ENCODE results near the gene SLC9A3.
"Not testable (repeated sequence)": the region's sequence is repeated elsewhere in the genome, so short reads cannot be mapped to it uniquely, and the experiment has no call there.

The SLC9A3 gene

GRCh38 chr5:489689-490080 lies 34.6 kb downstream of the SLC9A3 start:
- H3K9me3 Mint-ChIP-seq (ENCODE audit: low read depth): no peaks in the 10 kb centered on the region
- H3K4me3 Mint-ChIP-seq: no peak overlapping the region
- peaks cover 5% of the 10 kb centered on the region for H3K4me1 Mint-ChIP-seq (ENCODE audit: low read depth)
- no peaks in the 10 kb centered on the region for H3K36me3 Mint-ChIP-seq
- H3K27ac Mint-ChIP-seq: no peak overlapping the region
- no peaks in the 10 kb centered on the region for H3K27me3 Mint-ChIP-seq

GRCh38 chr5:488744-489688 lies 35.2 kb downstream of the SLC9A3 start:
- H3K36me3 Mint-ChIP-seq: no peaks in the 10 kb centered on the region
- no peak overlapping the region for H3K4me3 Mint-ChIP-seq
- H3K4me1 Mint-ChIP-seq (ENCODE audit: low read depth): peaks cover 5% of the 10 kb centered on the region
- H3K9me3 Mint-ChIP-seq (ENCODE audit: low read depth): no peaks in the 10 kb centered on the region
- no peak overlapping the region for H3K27ac Mint-ChIP-seq
- H3K27me3 Mint-ChIP-seq: no peaks in the 10 kb centered on the region

- Mint-ChIP-seq H3K4me3 (no peak overlapping the region), H3K9me3 (ENCODE audit: low read depth) (no peaks in the 10 kb centered on the region), H3K27me3 (no peaks in the 10 kb centered on the region), H3K4me1 (ENCODE audit: low read depth) (peaks cover 5% of the 10 kb centered on the region), H3K27ac (no peak overlapping the region), H3K36me3 (no peaks in the 10 kb centered on the region)
Observed at GRCh38 chr5:488241-488640, 36.0 kb downstream of the SLC9A3 start.

GRCh38 chr5:486597-486996 lies 37.7 kb downstream of the SLC9A3 start:
- H3K9me3 Mint-ChIP-seq (ENCODE audit: low read depth); H3K4me1 Mint-ChIP-seq (ENCODE audit: low read depth); H3K4me3 Mint-ChIP-seq; H3K27me3 Mint-ChIP-seq; H3K36me3 Mint-ChIP-seq; H3K27ac Mint-ChIP-seq: not testable (repeated sequence)

- no peaks in the 10 kb centered on the region for H3K27me3 Mint-ChIP-seq
- H3K27ac Mint-ChIP-seq: no peak overlapping the region
Observed at GRCh38 chr5:485946-486491, 38.2 kb downstream of the SLC9A3 start.

GRCh38 chr5:485113-485945 lies 38.9 kb downstream of the SLC9A3 start:
- Mint-ChIP-seq H3K27me3 (no peaks in the 10 kb centered on the region), H3K9me3 (ENCODE audit: low read depth) (no peaks in the 10 kb centered on the region), H3K36me3 (no peaks in the 10 kb centered on the region), H3K4me3 (no peak overlapping the region), H3K27ac (no peak overlapping the region), H3K4me1 (ENCODE audit: low read depth) (peaks cover 5% of the 10 kb centered on the region)

More at GRCh38 chr5:485946-486491, 38.2 kb downstream of the SLC9A3 start:
- H3K9me3 Mint-ChIP-seq (ENCODE audit: low read depth): no peaks in the 10 kb centered on the region
- peaks cover 5% of the 10 kb centered on the region for H3K4me1 Mint-ChIP-seq (ENCODE audit: low read depth)
- H3K4me3 Mint-ChIP-seq: no peak overlapping the region
- no peaks in the 10 kb centered on the region for H3K36me3 Mint-ChIP-seq

- Mint-ChIP-seq H3K27ac (no peak overlapping the region), H3K4me1 (ENCODE audit: low read depth) (peaks cover 5% of the 10 kb centered on the region), H3K9me3 (ENCODE audit: low read depth) (no peaks in the 10 kb centered on the region), H3K4me3 (no peak overlapping the region), H3K36me3 (no peaks in the 10 kb centered on the region), H3K27me3 (no peaks in the 10 kb centered on the region)
Observed at GRCh38 chr5:484556-484955, 39.7 kb downstream of the SLC9A3 start.

GRCh38 chr5:483434-484140 lies 40.7 kb downstream of the SLC9A3 start:
- H3K4me1 Mint-ChIP-seq (ENCODE audit: low read depth): peaks cover 5% of the 10 kb centered on the region
- H3K36me3 Mint-ChIP-seq: no peaks in the 10 kb centered on the region
- H3K27ac Mint-ChIP-seq: no peak overlapping the region
- H3K27me3 Mint-ChIP-seq: no peaks in the 10 kb centered on the region
- no peak overlapping the region for H3K4me3 Mint-ChIP-seq
- no peaks in the 10 kb centered on the region for H3K9me3 Mint-ChIP-seq (ENCODE audit: low read depth)

- Mint-ChIP-seq H3K4me3 (no peak overlapping the region), H3K36me3 (no peaks in the 10 kb centered on the region), H3K27me3 (no peaks in the 10 kb centered on the region), H3K27ac (no peak overlapping the region), H3K9me3 (ENCODE audit: low read depth) (no peaks in the 10 kb centered on the region), H3K4me1 (ENCODE audit: low read depth) (peaks cover 5% of the 10 kb centered on the region)
Observed at GRCh38 chr5:483011-483410, 41.2 kb downstream of the SLC9A3 start.

GRCh38 chr5:482506-482905 lies 41.7 kb downstream of the SLC9A3 start:
- Mint-ChIP-seq H3K27ac (no peak overlapping the region), H3K27me3 (peaks cover 3% of the 10 kb centered on the region), H3K4me1 (ENCODE audit: low read depth) (peaks cover 5% of the 10 kb centered on the region), H3K36me3 (no peaks in the 10 kb centered on the region), H3K4me3 (no peak overlapping the region), H3K9me3 (ENCODE audit: low read depth) (no peaks in the 10 kb centered on the region)

- Mint-ChIP-seq H3K27me3 (peaks cover 3% of the 10 kb centered on the region), H3K9me3 (ENCODE audit: low read depth) (no peaks in the 10 kb centered on the region), H3K4me1 (ENCODE audit: low read depth) (peaks cover 5% of the 10 kb centered on the region), H3K36me3 (no peaks in the 10 kb centered on the region), H3K4me3 (no peak overlapping the region), H3K27ac (no peak overlapping the region)
Observed at GRCh38 chr5:482021-482420, 42.2 kb downstream of the SLC9A3 start.

GRCh38 chr5:481347-481746 lies 42.9 kb downstream of the SLC9A3 start:
- peaks cover 3% of the 10 kb centered on the region for H3K4me1 Mint-ChIP-seq (ENCODE audit: low read depth)

GRCh38 chr5:479566-480319 lies 44.5 kb downstream of the SLC9A3 start:
- no peaks in the 10 kb centered on the region for H3K4me1 Mint-ChIP-seq (ENCODE audit: low read depth)
- no peak overlapping the region for H3K27ac Mint-ChIP-seq
- H3K36me3 Mint-ChIP-seq: no peaks in the 10 kb centered on the region
- no peak overlapping the region for H3K4me3 Mint-ChIP-seq
- no peaks in the 10 kb centered on the region for H3K9me3 Mint-ChIP-seq (ENCODE audit: low read depth)
- peaks cover 3% of the 10 kb centered on the region for H3K27me3 Mint-ChIP-seq

More at GRCh38 chr5:481347-481746, 42.9 kb downstream of the SLC9A3 start:
- no peaks in the 10 kb centered on the region for H3K9me3 Mint-ChIP-seq (ENCODE audit: low read depth)
- H3K27ac Mint-ChIP-seq: no peak overlapping the region
- no peaks in the 10 kb centered on the region for H3K36me3 Mint-ChIP-seq
- H3K4me3 Mint-ChIP-seq: no peak overlapping the region
- H3K27me3 Mint-ChIP-seq: peaks cover 3% of the 10 kb centered on the region

GRCh38 chr5:478982-479535 lies 45.2 kb downstream of the SLC9A3 start:
- Mint-ChIP-seq H3K9me3 (ENCODE audit: low read depth) (no peaks in the 10 kb centered on the region), H3K4me3 (no peak overlapping the region), H3K27ac (no peak overlapping the region), H3K36me3 (no peaks in the 10 kb centered on the region), H3K4me1 (ENCODE audit: low read depth) (no peaks in the 10 kb centered on the region), H3K27me3 (peaks cover 3% of the 10 kb centered on the region)
